ENCODE results near the gene C11orf16.

C11orf16 gene

DNA sequence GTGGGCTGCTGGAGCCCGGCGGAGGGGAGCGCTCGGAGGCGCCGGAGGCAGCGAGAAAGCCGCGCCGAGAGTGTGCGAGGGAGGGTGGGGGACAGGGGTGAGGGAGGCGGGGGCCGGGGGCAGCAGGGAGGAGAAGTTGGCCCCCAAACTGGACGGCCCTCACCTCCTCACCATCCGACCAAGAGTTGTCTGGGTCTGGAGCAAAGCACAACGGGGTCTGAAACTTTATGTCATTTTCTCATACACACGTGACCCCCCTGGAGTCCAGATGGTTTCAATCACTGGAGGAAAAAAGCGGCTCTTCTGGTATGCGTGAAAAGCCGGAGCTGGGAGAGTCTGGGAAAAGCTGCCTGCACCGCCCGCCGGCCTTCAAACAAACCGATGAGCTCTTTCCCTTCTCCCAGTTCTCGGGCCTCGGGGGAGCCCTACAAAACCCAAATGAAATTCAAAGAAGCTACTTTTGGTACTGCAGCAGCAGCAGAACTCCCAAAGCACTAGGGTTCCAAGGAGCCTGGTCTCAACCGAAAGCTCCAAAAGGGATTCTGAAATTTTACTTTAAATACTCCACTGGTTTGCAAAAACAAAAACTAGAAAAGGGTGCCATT is 61.5 kb downstream of the C11orf16 start:
- DNase-seq (ENCODE audit: low spot score): no peak
- in situ Hi-C loops (cut with MboI; ENCODE audit: low pct_unique_long_range_greater_than_20kb, low sequenced_read_pairs, unreplicated experiment): no loop called here

GRCh38 chr11:8870411-8871170 is 62.2 kb downstream of the C11orf16 start:
- peak; percentile 68 for DNase-seq (ENCODE audit: low spot score)
- in situ Hi-C loops (cut with MboI; ENCODE audit: low pct_unique_long_range_greater_than_20kb, low sequenced_read_pairs, unreplicated experiment): no loop called here
- TF ChIP-seq, protein P1, sequence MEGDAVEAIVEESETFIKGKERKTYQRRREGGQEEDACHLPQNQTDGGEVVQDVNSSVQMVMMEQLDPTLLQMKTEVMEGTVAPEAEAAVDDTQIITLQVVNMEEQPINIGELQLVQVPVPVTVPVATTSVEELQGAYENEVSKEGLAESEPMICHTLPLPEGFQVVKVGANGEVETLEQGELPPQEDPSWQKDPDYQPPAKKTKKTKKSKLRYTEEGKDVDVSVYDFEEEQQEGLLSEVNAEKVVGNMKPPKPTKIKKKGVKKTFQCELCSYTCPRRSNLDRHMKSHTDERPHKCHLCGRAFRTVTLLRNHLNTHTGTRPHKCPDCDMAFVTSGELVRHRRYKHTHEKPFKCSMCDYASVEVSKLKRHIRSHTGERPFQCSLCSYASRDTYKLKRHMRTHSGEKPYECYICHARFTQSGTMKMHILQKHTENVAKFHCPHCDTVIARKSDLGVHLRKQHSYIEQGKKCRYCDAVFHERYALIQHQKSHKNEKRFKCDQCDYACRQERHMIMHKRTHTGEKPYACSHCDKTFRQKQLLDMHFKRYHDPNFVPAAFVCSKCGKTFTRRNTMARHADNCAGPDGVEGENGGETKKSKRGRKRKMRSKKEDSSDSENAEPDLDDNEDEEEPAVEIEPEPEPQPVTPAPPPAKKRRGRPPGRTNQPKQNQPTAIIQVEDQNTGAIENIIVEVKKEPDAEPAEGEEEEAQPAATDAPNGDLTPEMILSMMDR (IDR thresholded peaks at IDR 0.05; ENCODE audit: extremely low read depth, insufficient read depth, missing control alignments): no peak

More for the DNA sequence above, 61.5 kb downstream of the C11orf16 start:
- TF ChIP-seq, protein P1 (IDR thresholded peaks at IDR 0.05; ENCODE audit: extremely low read depth, insufficient read depth, missing control alignments): no peak
